Omental fat pad (tissue), 4 donors: ENCODE measurements around the gene MAPKAP1. TPM values are rescaled to one million over a fixed set of nuclear protein-coding genes. Genes with fewer than 3 reads are reported as not detected.

Experiments used
- ATAC-seq: fragments of 150-250 bp; one replicate; pipeline ENCODE4 v1.9.1; 2016; ENCODE audit warnings: mild to moderate bottlenecking, moderate library complexity; ENCODE audit not compliant: low FRiP score
- DNase-seq: peaks from one replicate; pipeline ENCODE4 v3.0.0-alpha.2; 2019; ENCODE audit warnings: low spot score
- total RNA-seq, 4 donors: library from RNA; depleted of rRNA; stranded (reverse); fragments of >200 nt; gene quantifications; one replicate each; pipeline ENCODE4 v1.1.0, GENCODE V29; 2016
- TF ChIP-seq, protein P1 (sequence below), 3 donors: fragments of 450-650 bp; IDR thresholded peaks; one replicate each; pipeline ENCODE4 v1.5.1; 2016 to 2017; ENCODE audit warnings: antibody characterized with exemption in 3 of 3, mild to moderate bottlenecking in 3 of 3, moderate library complexity in 2 of 3

MAPKAP1 gene
- total RNA-seq, 4 donors from 2014 or later: 60.0 to 78.0 (median 72.9) TPM

DNA sequence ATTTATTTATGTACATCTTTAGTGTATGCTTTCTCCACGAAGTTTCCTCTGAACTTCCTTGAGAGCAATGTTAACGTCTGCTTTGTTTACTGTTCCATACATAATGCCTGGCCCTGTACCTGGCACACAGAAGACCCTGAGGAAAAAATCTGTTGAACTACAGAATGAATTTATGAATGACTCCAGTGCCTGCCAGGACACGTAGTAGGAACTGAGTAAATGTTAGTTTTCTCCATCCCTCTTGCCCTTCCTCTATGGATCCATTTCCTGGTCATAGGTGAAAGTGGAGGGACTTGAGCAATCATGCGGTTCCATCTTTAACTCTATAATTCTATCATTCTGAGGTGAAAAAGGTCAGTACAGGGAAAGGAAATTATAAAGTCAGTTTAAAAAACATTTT, 117.7 kb downstream of the MAPKAP1 start:
- DNase-seq (no peak), ATAC-seq (no peak)
- TF ChIP-seq, protein P1, sequence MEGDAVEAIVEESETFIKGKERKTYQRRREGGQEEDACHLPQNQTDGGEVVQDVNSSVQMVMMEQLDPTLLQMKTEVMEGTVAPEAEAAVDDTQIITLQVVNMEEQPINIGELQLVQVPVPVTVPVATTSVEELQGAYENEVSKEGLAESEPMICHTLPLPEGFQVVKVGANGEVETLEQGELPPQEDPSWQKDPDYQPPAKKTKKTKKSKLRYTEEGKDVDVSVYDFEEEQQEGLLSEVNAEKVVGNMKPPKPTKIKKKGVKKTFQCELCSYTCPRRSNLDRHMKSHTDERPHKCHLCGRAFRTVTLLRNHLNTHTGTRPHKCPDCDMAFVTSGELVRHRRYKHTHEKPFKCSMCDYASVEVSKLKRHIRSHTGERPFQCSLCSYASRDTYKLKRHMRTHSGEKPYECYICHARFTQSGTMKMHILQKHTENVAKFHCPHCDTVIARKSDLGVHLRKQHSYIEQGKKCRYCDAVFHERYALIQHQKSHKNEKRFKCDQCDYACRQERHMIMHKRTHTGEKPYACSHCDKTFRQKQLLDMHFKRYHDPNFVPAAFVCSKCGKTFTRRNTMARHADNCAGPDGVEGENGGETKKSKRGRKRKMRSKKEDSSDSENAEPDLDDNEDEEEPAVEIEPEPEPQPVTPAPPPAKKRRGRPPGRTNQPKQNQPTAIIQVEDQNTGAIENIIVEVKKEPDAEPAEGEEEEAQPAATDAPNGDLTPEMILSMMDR (IDR thresholded peaks at IDR 0.05): no peak

DNA sequence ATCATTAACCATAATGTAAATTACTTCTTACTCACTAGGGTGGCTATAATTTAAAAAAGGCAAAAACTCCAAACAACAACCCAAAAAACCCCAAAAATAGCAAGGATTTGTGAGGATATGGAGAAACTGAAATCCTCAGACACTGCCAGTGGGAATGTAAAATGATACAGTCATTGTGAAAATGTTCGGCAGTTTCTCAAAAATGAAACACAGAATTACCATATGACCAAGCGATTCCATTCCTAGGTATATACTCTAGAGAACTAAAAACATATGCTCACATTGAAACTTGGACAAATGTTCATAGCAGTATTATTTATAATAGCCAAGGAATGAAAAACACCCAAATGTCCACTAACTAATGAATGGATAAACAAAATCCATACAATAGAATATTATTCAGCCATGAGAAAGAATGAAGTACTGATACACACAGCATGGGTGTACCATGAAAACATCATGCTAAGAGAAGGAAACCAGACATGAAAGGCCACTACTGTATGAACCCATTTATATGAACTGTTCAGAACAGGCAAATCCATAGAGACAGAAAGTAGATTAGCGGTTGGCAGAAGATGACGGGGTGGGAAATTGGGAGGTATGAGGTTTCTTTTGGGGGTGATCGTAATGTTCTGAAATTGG, 119.1 kb downstream of the MAPKAP1 start:
- ATAC-seq (no peak), DNase-seq (no peak)
- TF ChIP-seq, protein P1 (IDR thresholded peaks at IDR 0.05): no peak

DNA sequence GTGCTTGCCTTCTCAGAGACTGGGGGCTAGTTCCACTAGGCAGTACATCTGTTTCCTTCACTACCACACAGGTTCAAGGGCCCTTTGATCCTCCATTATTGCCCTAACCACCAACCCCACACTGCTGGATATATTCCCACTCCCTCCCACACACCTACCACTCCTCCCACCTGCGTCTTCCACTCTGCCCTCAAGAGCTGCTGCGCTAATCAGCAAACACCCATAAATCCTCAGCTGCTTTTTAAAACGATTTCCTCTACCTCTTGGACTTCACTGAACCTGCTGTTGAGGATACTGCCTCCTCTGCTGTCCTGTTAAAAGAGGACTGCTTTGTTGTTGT, 120.9 kb downstream of the MAPKAP1 start:
- no peak for ATAC-seq
- DNase-seq: no peak
- TF ChIP-seq, protein P1 (IDR thresholded peaks at IDR 0.05): no peak

DNA sequence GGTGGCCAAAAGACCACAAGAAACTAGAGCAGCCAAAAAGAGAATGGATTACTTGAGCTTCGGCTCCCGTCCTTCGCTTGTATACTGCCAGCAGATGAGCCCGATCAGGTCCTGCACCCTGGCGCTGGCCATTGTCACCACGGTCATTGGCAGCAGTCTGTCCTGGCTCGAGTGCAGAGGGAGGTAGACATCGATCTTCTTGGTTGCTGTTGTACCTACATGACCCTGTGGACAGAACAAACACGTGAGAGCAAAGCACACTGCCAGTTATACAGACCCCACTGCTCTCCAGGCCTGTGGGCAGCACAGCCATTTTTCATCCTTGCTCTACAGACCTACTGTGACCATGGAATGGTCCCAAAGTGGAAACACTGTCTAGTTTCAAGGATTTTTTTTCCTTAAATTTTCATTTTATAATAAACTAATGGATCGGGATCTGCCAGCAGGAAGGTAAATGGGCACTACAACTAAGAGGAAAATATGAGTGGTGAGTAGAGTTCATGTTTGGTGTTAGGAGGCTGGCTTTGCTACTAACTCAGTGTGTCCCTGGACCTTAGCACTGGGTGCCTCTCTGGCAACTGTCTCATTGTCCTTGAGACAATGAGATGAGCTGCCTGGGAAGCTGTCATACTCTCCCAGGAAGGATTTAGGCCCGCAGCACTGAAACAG, 121.4 kb downstream of the MAPKAP1 start:
- TF ChIP-seq, protein P1 (IDR thresholded peaks at IDR 0.05): no peak
- ATAC-seq (no peak), DNase-seq (no peak)

DNA sequence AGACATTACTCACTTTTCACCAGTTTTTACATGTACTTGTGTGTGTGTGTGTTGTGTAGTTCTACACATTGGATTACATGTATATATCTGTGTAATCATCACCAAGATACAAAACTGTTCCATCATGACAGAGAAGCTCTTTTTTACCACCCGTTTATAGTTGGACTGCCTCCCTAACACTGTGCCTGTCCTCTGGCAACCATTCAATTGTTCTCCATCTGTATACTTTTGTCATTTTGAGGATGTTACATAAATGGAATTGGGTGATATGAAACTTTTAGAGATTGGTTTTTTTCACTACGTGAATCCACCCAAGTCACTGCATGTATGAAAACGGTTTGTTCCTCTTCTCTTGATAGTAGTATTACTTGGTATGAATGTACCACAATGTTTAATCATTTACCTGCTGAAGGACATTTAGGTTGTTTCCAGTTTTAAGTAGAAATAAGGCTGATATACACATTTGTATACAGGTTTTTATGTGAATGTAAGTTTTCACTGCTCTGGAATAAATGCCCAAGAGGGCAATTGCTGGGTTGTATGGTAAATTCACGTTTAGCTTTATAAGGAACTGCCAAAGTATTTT, 126.2 kb downstream of the MAPKAP1 start:
- TF ChIP-seq, protein P1 (IDR thresholded peaks at IDR 0.05): no peak
- no peak for DNase-seq
- no peak for ATAC-seq

DNA sequence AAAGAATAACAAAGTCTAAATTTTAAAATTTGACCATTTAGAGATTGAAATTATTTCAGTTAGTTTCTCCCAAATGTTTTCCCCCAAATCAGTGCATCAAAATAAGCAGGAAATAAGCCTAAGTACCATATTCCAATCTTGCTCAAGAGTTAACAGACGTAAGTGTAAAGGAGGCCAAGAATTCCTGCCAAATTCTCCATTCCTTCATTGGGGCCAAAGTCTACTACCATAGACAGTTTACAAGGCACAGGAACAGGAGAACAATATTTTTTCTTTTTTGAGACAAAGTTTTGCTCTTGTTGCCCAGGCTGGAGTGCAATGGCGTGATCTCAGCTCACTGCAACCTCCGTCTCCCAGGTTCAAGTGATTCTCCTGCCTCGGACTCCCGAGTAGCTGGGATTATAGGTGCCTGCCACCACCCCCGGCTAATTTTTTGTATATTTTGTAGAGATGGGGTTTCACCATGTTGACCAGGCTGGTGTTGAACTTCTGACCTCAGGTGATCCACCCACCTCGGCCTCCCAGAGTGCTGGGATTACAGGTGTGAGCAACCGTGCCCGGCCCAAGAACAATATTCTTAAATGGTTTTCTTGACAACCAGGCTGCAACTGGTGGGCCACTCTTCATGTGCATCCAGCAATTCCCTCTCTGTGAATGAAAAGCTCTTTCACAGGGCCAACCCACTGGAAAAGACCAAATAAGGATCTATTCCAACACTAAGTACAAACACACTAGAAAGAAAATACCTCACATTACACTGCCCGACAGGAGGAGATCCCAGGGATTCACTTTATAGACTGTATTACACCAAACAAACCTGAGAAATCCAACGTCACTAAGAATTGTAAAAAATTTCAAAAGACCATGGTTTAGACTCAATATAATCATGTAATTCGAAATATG, 127.7 kb downstream of the MAPKAP1 start:
- TF ChIP-seq, protein P1 (IDR thresholded peaks at IDR 0.05): no peak
- no peak for ATAC-seq
- DNase-seq: no peak
